B cell (primary cell): Measurements from ENCODE around the gene FCN1.

Source experiments
- EZH2 ChIP-seq: IDR thresholded peaks from 2 replicates; pipeline ENCODE4 v1.6.1; 2012; ENCODE audit warnings: borderline replicate concordance, low read depth, mild to moderate bottlenecking, moderate library complexity, low read length; ENCODE audit not compliant: insufficient read depth, poor library complexity, severe bottlenecking
- TF ChIP-seq, protein P1 (sequence below): fragments of 200-600 bp; IDR thresholded peaks from one replicate; pipeline ENCODE4 v1.8.0; 2022; ENCODE audit warnings: antibody characterized with exemption, mild to moderate bottlenecking

DNA sequence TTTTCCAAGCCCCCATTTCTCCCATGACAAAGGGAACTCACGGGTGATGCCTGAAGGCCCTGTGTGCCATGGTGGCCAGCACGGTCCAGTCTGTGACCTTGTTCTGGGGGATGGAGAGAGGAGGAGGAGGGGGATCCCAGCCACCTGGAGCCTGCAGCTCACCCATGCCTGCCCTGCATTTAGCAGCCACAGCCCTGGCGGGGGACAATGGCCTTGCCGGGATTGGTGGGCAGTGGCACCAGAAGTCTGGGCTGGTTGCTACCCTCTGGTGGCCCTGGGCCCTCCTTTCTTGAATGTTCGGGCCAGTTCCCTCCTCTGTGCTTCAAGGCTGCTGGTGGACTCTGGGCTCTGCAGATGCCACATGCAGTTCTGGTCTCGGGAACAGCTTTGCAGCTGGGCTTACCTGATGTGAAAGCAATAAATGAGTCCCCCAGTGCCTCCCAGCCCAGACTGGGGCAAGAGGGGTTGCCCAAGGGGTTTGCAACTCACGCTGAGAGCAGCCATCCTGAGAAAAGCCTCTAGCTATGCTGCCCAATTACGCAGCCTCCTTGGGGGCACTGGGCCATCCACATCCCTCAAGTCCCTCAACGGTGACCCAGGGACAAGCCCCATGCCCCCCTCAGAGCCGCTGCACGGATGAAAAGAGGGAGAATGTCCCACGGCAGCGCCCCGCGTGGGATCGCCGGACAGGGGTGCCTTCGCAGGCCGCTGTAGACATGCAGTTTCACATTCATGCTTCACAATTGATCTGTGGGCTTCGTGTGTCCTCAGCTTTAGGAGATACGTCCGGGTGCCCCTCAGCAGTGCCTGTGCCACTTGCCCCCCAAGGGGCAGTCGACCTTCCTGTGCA lies 49.2 kb upstream of the FCN1 start:
- TF ChIP-seq, protein P1, sequence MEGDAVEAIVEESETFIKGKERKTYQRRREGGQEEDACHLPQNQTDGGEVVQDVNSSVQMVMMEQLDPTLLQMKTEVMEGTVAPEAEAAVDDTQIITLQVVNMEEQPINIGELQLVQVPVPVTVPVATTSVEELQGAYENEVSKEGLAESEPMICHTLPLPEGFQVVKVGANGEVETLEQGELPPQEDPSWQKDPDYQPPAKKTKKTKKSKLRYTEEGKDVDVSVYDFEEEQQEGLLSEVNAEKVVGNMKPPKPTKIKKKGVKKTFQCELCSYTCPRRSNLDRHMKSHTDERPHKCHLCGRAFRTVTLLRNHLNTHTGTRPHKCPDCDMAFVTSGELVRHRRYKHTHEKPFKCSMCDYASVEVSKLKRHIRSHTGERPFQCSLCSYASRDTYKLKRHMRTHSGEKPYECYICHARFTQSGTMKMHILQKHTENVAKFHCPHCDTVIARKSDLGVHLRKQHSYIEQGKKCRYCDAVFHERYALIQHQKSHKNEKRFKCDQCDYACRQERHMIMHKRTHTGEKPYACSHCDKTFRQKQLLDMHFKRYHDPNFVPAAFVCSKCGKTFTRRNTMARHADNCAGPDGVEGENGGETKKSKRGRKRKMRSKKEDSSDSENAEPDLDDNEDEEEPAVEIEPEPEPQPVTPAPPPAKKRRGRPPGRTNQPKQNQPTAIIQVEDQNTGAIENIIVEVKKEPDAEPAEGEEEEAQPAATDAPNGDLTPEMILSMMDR = no peak
- no peak for TF ChIP-seq EZH2
